Measurements from ENCODE around the gene UGT1A5. TPM values are rescaled to one million over a fixed set of nuclear protein-coding genes. Genes with fewer than 3 reads are reported as not detected.

UGT1A5 gene
- polyA plus RNA-seq, 1 of the 3 experiments (the other 2 are of a cell fraction), result not detected

DNA sequence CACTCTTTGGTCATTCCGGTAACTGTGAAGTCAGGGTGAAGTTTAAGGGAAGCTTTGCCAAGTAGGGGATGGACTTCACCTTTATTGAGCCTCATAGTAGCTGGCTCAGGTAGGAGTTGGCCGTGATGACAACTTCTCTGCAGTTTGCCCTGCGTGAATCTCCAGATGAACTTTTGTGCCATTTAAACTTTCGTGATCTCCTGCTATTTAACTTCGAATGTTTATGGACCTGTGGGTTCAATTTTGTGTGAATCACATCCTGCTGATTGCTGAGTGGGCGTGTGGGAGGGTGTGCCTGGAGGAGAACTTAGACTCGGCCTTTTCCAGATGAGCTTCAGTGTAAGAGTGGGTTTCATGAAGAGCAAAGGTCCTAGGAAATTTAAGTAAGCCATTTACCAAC lies 51.6 kb downstream of the UGT1A5 start:
- H3K36me3 ChIP-seq (replicated peaks in 1 of 2; ENCODE audit: control insufficient read depth in 1 of 2, insufficient read depth in 2 of 2, low read length in 1 of 2), result no peaks in the 10 kb centered on the region
- H3K79me2 ChIP-seq (ENCODE audit: insufficient read depth), result no peaks in the 10 kb centered on the region
- H3K4me1 ChIP-seq (ENCODE audit: control insufficient read depth in 1 of 2, insufficient read depth in 2 of 2, low read depth in 1 of 2, low read length in 1 of 2), result no peaks in the 10 kb centered on the region
- no peaks in the 10 kb centered on the region for H3F3A ChIP-seq (replicated peaks; ENCODE audit: insufficient read depth)
- no peak overlapping the region for H2AFZ ChIP-seq (ENCODE audit: low read depth)
- no peak for DNase-seq
- no peak for TF ChIP-seq TCF12 (IDR thresholded peaks at IDR 0.05)
- TF ChIP-seq, protein P1, sequence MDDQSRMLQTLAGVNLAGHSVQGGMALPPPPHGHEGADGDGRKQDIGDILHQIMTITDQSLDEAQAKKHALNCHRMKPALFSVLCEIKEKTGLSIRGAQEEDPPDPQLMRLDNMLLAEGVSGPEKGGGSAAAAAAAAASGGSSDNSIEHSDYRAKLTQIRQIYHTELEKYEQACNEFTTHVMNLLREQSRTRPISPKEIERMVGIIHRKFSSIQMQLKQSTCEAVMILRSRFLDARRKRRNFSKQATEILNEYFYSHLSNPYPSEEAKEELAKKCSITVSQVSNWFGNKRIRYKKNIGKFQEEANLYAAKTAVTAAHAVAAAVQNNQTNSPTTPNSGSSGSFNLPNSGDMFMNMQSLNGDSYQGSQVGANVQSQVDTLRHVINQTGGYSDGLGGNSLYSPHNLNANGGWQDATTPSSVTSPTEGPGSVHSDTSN (IDR thresholded peaks at IDR 0.05), result no peak
- no peak for TF ChIP-seq EZH2phosphoT487 (IDR thresholded peaks at IDR 0.05; ENCODE audit: borderline replicate concordance, low read depth)
- no peak for TF ChIP-seq RFX5 (IDR thresholded peaks at IDR 0.05; ENCODE audit: low read length)
- no peak for TF ChIP-seq FOSL2 (IDR thresholded peaks at IDR 0.05; ENCODE audit: borderline replicate concordance, low read depth)
- no peak for TF ChIP-seq RXRA (IDR thresholded peaks at IDR 0.05; ENCODE audit: borderline replicate concordance, low read depth)
- no peak for TF ChIP-seq NFIC (IDR thresholded peaks at IDR 0.05; ENCODE audit: borderline replicate concordance)
- TF ChIP-seq TAF1 (IDR thresholded peaks at IDR 0.05; ENCODE audit: borderline replicate concordance, low read depth, low read length), result no peak
- TF ChIP-seq, protein P2, sequence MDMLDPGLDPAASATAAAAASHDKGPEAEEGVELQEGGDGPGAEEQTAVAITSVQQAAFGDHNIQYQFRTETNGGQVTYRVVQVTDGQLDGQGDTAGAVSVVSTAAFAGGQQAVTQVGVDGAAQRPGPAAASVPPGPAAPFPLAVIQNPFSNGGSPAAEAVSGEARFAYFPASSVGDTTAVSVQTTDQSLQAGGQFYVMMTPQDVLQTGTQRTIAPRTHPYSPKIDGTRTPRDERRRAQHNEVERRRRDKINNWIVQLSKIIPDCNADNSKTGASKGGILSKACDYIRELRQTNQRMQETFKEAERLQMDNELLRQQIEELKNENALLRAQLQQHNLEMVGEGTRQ (IDR thresholded peaks at IDR 0.05; ENCODE audit: borderline replicate concordance, low read depth, low read length), result no peak
- TF ChIP-seq, protein P3, sequence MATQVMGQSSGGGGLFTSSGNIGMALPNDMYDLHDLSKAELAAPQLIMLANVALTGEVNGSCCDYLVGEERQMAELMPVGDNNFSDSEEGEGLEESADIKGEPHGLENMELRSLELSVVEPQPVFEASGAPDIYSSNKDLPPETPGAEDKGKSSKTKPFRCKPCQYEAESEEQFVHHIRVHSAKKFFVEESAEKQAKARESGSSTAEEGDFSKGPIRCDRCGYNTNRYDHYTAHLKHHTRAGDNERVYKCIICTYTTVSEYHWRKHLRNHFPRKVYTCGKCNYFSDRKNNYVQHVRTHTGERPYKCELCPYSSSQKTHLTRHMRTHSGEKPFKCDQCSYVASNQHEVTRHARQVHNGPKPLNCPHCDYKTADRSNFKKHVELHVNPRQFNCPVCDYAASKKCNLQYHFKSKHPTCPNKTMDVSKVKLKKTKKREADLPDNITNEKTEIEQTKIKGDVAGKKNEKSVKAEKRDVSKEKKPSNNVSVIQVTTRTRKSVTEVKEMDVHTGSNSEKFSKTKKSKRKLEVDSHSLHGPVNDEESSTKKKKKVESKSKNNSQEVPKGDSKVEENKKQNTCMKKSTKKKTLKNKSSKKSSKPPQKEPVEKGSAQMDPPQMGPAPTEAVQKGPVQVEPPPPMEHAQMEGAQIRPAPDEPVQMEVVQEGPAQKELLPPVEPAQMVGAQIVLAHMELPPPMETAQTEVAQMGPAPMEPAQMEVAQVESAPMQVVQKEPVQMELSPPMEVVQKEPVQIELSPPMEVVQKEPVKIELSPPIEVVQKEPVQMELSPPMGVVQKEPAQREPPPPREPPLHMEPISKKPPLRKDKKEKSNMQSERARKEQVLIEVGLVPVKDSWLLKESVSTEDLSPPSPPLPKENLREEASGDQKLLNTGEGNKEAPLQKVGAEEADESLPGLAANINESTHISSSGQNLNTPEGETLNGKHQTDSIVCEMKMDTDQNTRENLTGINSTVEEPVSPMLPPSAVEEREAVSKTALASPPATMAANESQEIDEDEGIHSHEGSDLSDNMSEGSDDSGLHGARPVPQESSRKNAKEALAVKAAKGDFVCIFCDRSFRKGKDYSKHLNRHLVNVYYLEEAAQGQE (IDR thresholded peaks at IDR 0.05; ENCODE audit: low read depth, low read length), result no peak
- TF ChIP-seq GATA2 (CRISPR knock-in tag; IDR thresholded peaks at IDR 0.05), result no peak
- TF ChIP-seq SIN3A (IDR thresholded peaks at IDR 0.05; ENCODE audit: borderline replicate concordance, low read depth, low read length), result no peak
- no peak for TF ChIP-seq RAD21 (IDR thresholded peaks at IDR 0.05; ENCODE audit: low read length)
- TF ChIP-seq GABPA (IDR thresholded peaks at IDR 0.05; ENCODE audit: low read depth), result no peak
- H3K9me2 ChIP-seq, result no peaks in the 10 kb centered on the region
- H3K27me3 ChIP-seq (ENCODE audit: insufficient read depth), result no peaks in the 10 kb centered on the region
- ChIA-PET CTCF (no interaction called here), POLR2A (no interaction called here)
- no peak overlapping the region for H3K27ac ChIP-seq (ENCODE audit: low read depth in 2 of 2, low read length in 1 of 2)
- H3K9me3 ChIP-seq, result no peaks in the 10 kb centered on the region
- H3K4me2 ChIP-seq, result no peak overlapping the region
- H3K9ac ChIP-seq, result no peak overlapping the region
- H4K20me1 ChIP-seq (ENCODE audit: insufficient read depth), result no peaks in the 10 kb centered on the region
- 18% methylated on average over 7 of the region's 7 CpGs for WGBS (ENCODE audit: low lambda C conversion rate)
- H3K4me3 ChIP-seq (ENCODE audit: low read depth in 2 of 2, low read length in 1 of 2), result no peak overlapping the region
